ENCODE results near the gene JADE3. TPM values are rescaled to one million over a fixed set of nuclear protein-coding genes. Genes with fewer than 3 reads are reported as not detected.

JADE3 gene
- polyA plus RNA-seq, 1 donor from 2014 or later: 6.8 TPM

DNA sequence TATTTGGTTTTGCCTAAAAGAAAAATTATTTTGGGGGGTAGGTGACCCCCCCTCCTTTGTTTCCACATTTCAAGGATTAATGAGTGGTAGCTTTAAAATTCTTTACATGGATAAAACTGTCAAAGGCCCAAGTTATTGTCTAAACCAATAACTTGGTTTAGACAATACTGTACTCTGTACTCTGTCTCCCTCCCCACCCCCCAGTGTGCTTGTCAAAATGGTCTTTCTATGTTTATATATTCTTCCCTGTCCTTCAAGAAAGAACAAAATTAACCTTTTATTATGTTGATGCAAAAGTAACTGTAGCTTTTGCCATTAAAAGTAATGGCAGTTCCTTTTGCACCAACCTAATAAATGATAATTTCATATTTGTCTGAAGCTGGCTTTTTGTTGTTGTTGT lies 156.5 kb downstream of the JADE3 start:
- no peak overlapping the region for H3K27ac ChIP-seq (ENCODE audit: low read length)
- H3K4me2 ChIP-seq (ENCODE audit: low read length): no peak overlapping the region
- H3K9me2 ChIP-seq (ENCODE audit: insufficient read depth, low read length): no peaks in the 10 kb centered on the region
- no peaks in the 10 kb centered on the region for H3K9me3 ChIP-seq (ENCODE audit: low read length)
- TF ChIP-seq SMC3 (conservative IDR thresholded peaks at IDR 0.05; ENCODE audit: poor library complexity) (no peak), TAF1 (IDR thresholded peaks at IDR 0.05; ENCODE audit: low read depth) (no peak), MXI1 (conservative IDR thresholded peaks at IDR 0.05; ENCODE audit: poor library complexity, severe bottlenecking) (no peak), POLR2AphosphoS5 (IDR thresholded peaks at IDR 0.05) (no peak), RAD21 (conservative IDR thresholded peaks at IDR 0.05) (no peak)
- TF ChIP-seq, protein P1, sequence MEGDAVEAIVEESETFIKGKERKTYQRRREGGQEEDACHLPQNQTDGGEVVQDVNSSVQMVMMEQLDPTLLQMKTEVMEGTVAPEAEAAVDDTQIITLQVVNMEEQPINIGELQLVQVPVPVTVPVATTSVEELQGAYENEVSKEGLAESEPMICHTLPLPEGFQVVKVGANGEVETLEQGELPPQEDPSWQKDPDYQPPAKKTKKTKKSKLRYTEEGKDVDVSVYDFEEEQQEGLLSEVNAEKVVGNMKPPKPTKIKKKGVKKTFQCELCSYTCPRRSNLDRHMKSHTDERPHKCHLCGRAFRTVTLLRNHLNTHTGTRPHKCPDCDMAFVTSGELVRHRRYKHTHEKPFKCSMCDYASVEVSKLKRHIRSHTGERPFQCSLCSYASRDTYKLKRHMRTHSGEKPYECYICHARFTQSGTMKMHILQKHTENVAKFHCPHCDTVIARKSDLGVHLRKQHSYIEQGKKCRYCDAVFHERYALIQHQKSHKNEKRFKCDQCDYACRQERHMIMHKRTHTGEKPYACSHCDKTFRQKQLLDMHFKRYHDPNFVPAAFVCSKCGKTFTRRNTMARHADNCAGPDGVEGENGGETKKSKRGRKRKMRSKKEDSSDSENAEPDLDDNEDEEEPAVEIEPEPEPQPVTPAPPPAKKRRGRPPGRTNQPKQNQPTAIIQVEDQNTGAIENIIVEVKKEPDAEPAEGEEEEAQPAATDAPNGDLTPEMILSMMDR (IDR thresholded peaks at IDR 0.05; ENCODE audit: poor library complexity, severe bottlenecking): no peak
- H3K27me3 ChIP-seq (ENCODE audit: insufficient read depth, low read depth, low read length): no peaks in the 10 kb centered on the region
- no peak overlapping the region for H3K9ac ChIP-seq (ENCODE audit: low read length)
- H3F3A ChIP-seq (ENCODE audit: insufficient read depth, low read length, poor library complexity, severe bottlenecking): no peaks in the 10 kb centered on the region
- no peak overlapping the region for H2AFZ ChIP-seq (ENCODE audit: low read depth, low read length)
- no peaks in the 10 kb centered on the region for H3K36me3 ChIP-seq (ENCODE audit: insufficient read depth, low read length)
- H4K20me1 ChIP-seq (ENCODE audit: insufficient read depth): no peaks in the 10 kb centered on the region
- H3K4me3 ChIP-seq (ENCODE audit: low read length): no peak overlapping the region
- H3K79me2 ChIP-seq (replicated peaks; ENCODE audit: insufficient read depth, low read length): no peaks in the 10 kb centered on the region

DNA sequence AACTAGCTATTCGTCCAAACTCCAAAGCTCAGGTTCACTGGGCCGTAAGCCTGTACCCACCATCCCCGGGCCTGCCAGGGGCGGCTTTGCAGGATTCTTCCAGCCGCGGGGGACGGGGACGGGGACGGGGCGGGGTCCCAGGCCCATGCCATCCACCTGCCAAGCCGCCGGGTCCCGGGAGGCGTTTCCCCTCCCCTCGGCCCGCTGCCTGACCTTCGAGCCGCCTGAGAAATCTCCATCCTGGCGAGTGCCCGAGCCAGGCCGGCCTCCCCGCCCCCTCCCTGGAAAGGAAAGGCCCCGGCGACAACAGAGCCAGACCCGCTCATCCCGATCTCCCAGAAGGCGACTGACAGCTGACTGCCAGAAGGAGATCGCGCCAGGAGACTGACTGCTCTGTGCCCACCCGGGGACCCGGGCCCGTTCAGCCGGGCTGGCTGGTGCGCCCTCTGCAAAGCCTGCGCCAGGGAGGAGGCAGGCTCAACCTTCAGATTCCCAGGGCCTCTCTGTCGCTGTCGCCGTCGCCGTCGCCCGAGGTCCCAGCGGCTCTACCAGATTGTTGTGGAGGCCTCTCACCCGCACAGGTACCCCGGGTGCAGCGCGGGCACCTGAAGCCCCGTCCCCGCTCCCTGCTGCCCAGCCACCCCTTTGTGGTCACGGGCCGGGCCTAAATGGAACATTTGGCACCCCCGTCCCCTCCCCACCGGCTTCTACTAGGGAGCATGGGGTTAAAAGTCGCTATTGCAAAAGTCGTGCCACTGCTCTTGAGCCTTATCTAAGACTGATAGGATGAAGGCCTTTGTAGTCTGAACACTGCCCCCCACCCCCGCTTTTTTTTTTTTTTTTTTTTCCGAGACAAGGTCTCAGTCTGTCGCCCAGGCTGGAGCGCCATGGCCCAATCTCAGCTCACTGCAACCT lies 166.2 kb downstream of the JADE3 start, which contains the start of gene RGN:
RGN (plus strand) TSS at position 315 of the 915 bp plus-strand sequence. CDS start 2,702 bp downstream, outside the sequence.
- H3K36me3 ChIP-seq (ENCODE audit: insufficient read depth, low read length): no peaks in the 10 kb centered on the region

More for the DNA sequence above, 166.2 kb downstream of the JADE3 start, which contains the start of gene RGN:
- H3F3A ChIP-seq (ENCODE audit: insufficient read depth, low read length, poor library complexity, severe bottlenecking): no peaks in the 10 kb centered on the region
- no peak within 1 kb of the TSS for H3K9ac ChIP-seq (ENCODE audit: low read length)
- H3K27ac ChIP-seq (ENCODE audit: low read length): no peak within 1 kb of the TSS
- no peak within 1 kb of the TSS for H2AFZ ChIP-seq (ENCODE audit: low read depth, low read length)
- no peak within 1 kb of the TSS for H3K4me2 ChIP-seq (ENCODE audit: low read length)
- H3K27me3 ChIP-seq (ENCODE audit: insufficient read depth, low read depth, low read length): no peaks in the 10 kb centered on the region
- TF ChIP-seq POLR2AphosphoS5 (IDR thresholded peaks at IDR 0.05): no peak
- TF ChIP-seq, protein P1 (IDR thresholded peaks at IDR 0.05; ENCODE audit: poor library complexity, severe bottlenecking): no peak
- H3K9me2 ChIP-seq (ENCODE audit: insufficient read depth, low read length): no peaks in the 10 kb centered on the region
- H3K9me3 ChIP-seq (ENCODE audit: low read length): no peaks in the 10 kb centered on the region
- H4K20me1 ChIP-seq (ENCODE audit: insufficient read depth): no peaks in the 10 kb centered on the region
- no peaks in the 10 kb centered on the region for H3K79me2 ChIP-seq (replicated peaks; ENCODE audit: insufficient read depth, low read length)
- no peak within 1 kb of the TSS for H3K4me3 ChIP-seq (ENCODE audit: low read length)
